GM18517 (cell line): ENCODE measurements around the gene ZNF30.
"Not testable (repeated sequence)": the region's sequence is repeated elsewhere in the genome, so short reads cannot be mapped to it uniquely, and the experiment has no call there.

Experiments used
- ATAC-seq: cut with Tn5 transposase; IDR thresholded peaks from one replicate; pipeline ENCODE4 v1.9.1; 2021; ENCODE audit warnings: mild to moderate bottlenecking, moderate library complexity; ENCODE audit not compliant: unreplicated experiment

The ZNF30 gene

GRCh38 chr19:34926685-34927375 is at the start of gene ZNF30:
Gene ZNF30, plus strand, starts transcription at chr19:34926903. Its CDS starts 3,045 bp downstream, at chr19:34929948.
- ATAC-seq = no peak

- no peak for ATAC-seq
Measured at GRCh38 chr19:34879563-34879962, 47.1 kb upstream of the ZNF30 start.

- ATAC-seq = no peak
Measured at GRCh38 chr19:34880034-34880433, 46.7 kb upstream of the ZNF30 start.

GRCh38 chr19:34881982-34882381 is 44.7 kb upstream of the ZNF30 start:
- no peak for ATAC-seq

GRCh38 chr19:34888091-34888490 is 38.6 kb upstream of the ZNF30 start:
- ATAC-seq = no peak

- no peak for ATAC-seq
Measured at GRCh38 chr19:34900245-34900644, 26.5 kb upstream of the ZNF30 start.

- no peak for ATAC-seq
Measured at GRCh38 chr19:34904664-34905527, 21.8 kb upstream of the ZNF30 start.

- ATAC-seq = no peak
Measured at GRCh38 chr19:34910770-34911169, 15.9 kb upstream of the ZNF30 start.

GRCh38 chr19:34917144-34917543 is 9.6 kb upstream of the ZNF30 start:
- not testable (repeated sequence) for ATAC-seq

GRCh38 chr19:34918190-34918589 is 8.5 kb upstream of the ZNF30 start:
- ATAC-seq = no peak

- ATAC-seq = not testable (repeated sequence)
Measured at GRCh38 chr19:34920090-34920786, 6.5 kb upstream of the ZNF30 start.

- no peak for ATAC-seq
Measured at GRCh38 chr19:34925278-34925855, 1.3 kb upstream of the ZNF30 start.

GRCh38 chr19:34926361-34926684 is 380 bp upstream of the ZNF30 start:
- ATAC-seq = no peak

GRCh38 chr19:34932494-34932893 is 5.8 kb downstream of the ZNF30 start:
- ATAC-seq = no peak

- no peak for ATAC-seq
Measured at GRCh38 chr19:34936184-34936583, 9.5 kb downstream of the ZNF30 start.

GRCh38 chr19:34938886-34939285 is 12.2 kb downstream of the ZNF30 start:
- no peak for ATAC-seq

GRCh38 chr19:34943861-34944573 is 17.3 kb downstream of the ZNF30 start:
- ATAC-seq = no peak

GRCh38 chr19:34953092-34953491 is 26.4 kb downstream of the ZNF30 start:
- no peak for ATAC-seq

GRCh38 chr19:34957830-34958751 is 31.4 kb downstream of the ZNF30 start:
- no peak for ATAC-seq

GRCh38 chr19:34959021-34959420 is 32.3 kb downstream of the ZNF30 start:
- no peak for ATAC-seq
